Large intestine (tissue), 3 donors: ENCODE data around the gene GMIP. TPM values are rescaled to one million over a fixed set of nuclear protein-coding genes. Genes with fewer than 3 reads are reported as not detected.
"Not testable (repeated sequence)": the region's sequence is repeated elsewhere in the genome, so short reads cannot be mapped to it uniquely, and the experiment has no call there.

Source experiments
- DNase-seq, 2 donors: peaks; one replicate each; pipeline versions ENCODE4 v3.0.0 to v3.0.0-alpha.2; 2013
- H3K27ac ChIP-seq: one replicate; pipeline ENCODE4 v1.5.1; 2013; ENCODE audit warnings: low read length
- H3K27me3 ChIP-seq: 2 replicates; pipeline ENCODE4 v1.6.1; 2013; ENCODE audit warnings: low read length; ENCODE audit not compliant: control insufficient read depth, insufficient read depth
- H3K36me3 ChIP-seq: 2 replicates; pipeline ENCODE4 v1.6.1; 2013; ENCODE audit warnings: low read length; ENCODE audit not compliant: control insufficient read depth, insufficient read depth
- H3K4me1 ChIP-seq: one replicate; pipeline ENCODE4 v1.6.1; 2013; ENCODE audit warnings: low read length; ENCODE audit not compliant: control insufficient read depth, insufficient read depth
- H3K4me3 ChIP-seq: one replicate; pipeline ENCODE4 v1.5.1; 2013; ENCODE audit warnings: low read length
- H3K9me3 ChIP-seq: one replicate; pipeline ENCODE4 v1.6.1; 2013; ENCODE audit warnings: mild to moderate bottlenecking, low read depth, low read length, moderate library complexity; ENCODE audit not compliant: control insufficient read depth
- WGBS: methylation state at CpG from one replicate; pipeline ENCODE4 v1.1.5; 2013; ENCODE audit warnings: low lambda C conversion rate; ENCODE audit not compliant: insufficient coverage; 5-methylcytosine and 5-hydroxymethylcytosine counted together
- polyA plus RNA-seq: library from polyadenylated mRNA; unstranded; fragments of 120-200 nt; gene quantifications from one replicate; pipeline ENCODE4 v1.2.1, GENCODE V29; 2013

The GMIP gene
- polyA plus RNA-seq, 1 donor: 7.7 TPM

DNA sequence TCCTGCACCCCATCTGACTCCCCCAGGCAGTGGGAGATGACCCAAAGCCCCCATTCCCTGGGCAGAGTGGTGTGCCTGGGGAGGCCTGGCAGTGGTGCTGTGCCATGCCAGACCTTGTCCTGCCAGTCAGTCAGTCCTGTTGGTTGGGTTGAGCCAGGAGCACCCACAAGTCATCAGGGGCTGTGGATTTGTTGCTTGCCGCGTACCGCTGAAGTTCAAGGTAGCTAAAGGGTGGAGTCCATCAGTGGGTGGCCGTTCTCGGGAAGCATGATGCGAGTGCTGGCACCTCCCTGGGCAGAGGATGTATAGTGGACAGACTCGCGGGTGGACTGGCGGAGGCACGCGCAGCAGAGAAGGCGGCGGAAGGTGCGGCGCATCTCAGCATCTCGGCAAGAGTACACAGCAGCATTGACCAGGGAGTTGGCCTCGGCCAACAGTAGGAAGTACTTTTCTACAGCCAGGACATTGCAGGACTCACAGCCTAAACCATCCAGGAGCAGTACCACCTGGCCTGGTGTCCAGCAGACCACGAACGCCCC lies 19.4 kb downstream of the GMIP start:
- Histone ChIP-seq H3K9me3 (peaks cover 5% of the 10 kb centered on the region), H3K27ac (no peak overlapping the region), H3K27me3 (no peaks in the 10 kb centered on the region), H3K4me1 (no peaks in the 10 kb centered on the region), H3K4me3 (no peak overlapping the region), H3K36me3 (no peaks in the 10 kb centered on the region)
- WGBS: no CpG with 5 or more reads among the region's 19 CpGs
- DNase-seq: no peak

DNA sequence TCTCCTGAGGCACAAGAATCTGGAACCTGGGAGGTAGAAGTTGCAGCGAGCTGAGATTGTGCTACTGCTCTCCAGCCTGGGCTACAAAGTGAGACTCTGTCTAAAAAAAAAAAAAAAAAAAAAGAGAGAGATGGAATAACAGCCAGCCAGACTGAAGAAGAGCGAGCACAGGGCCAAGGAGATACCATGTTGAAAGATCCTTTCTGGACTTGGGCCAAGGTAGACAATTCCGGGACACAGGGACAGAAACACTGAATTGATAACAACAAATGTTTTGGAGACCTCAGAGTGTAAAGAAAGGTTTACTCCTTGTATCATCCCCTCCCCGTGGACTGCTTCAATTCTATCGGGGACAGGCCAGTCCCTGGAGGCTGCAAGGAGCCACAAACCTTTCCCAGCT lies 20.1 kb downstream of the GMIP start:
- no peak overlapping the region for H3K27ac ChIP-seq
- peaks cover 5% of the 10 kb centered on the region for H3K9me3 ChIP-seq
- no peaks in the 10 kb centered on the region for H3K36me3 ChIP-seq
- no peaks in the 10 kb centered on the region for H3K4me1 ChIP-seq
- no peak overlapping the region for H3K4me3 ChIP-seq
- DNase-seq: no peak
- H3K27me3 ChIP-seq: no peaks in the 10 kb centered on the region
- WGBS: no CpG with 5 or more reads among the region's 5 CpGs

DNA sequence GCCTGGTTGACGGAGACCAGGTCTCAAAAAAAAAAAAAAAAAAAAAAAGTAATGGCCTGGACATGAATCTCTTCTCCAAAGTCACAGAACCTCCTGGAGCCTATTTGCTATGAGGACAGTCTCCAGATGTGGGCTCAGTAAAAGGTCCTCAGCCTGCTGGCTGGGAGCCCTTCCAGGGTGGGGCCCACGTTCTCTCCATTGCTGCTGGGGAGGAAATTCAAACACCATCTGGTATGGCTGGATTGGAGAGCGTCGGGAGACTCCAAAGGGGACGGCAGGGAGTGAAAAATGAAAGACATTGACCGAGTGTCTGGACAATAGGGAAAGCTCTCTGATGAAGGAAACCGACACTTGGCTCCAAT lies 23.6 kb downstream of the GMIP start:
- Histone ChIP-seq H3K4me1 (no peaks in the 10 kb centered on the region), H3K4me3 (no peak overlapping the region), H3K36me3 (no peaks in the 10 kb centered on the region), H3K27ac (no peak overlapping the region), H3K27me3 (peaks cover 15% of the 10 kb centered on the region), H3K9me3 (no peaks in the 10 kb centered on the region)
- no CpG with 5 or more reads among the region's 7 CpGs for WGBS
- no peak for DNase-seq

DNA sequence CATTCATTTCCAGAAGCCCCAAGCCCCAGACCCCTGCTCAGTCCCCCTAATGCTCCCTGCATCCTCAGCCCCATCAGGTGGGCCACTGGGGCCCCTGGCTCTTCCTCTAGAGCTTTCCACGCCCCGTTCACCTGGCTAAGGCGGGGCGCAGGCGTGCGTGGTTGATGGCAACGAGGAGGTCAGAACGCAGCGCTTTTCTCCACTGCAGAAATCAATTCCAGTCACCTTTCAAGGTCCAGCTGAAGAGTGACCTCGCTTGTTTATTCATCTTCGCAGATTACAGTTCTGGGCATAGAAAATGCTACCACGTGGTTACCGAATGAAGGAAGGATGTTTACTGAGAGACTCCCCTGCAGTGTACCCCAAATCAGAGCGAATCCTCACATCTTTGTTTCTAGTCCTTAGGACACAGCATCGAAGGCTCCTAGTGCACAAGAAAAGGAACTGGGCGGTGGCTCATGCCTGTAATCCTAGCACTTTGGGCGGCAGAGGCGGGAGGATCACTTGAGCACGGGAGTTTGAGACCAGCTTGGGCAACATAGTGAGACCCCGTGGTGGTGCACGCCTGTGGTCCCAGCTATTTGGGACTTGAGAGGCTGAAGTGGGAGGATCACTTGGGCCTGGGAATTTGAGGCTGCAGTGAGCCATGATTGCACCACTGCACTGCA lies 24.1 kb downstream of the GMIP start:
- H3K36me3 ChIP-seq: no peaks in the 10 kb centered on the region
- WGBS: no CpG with 5 or more reads among the region's 21 CpGs
- no peak for DNase-seq
- H3K27ac ChIP-seq: no peak overlapping the region
- no peak overlapping the region for H3K4me3 ChIP-seq
- H3K4me1 ChIP-seq: no peaks in the 10 kb centered on the region
- peaks cover 15% of the 10 kb centered on the region for H3K27me3 ChIP-seq
- no peaks in the 10 kb centered on the region for H3K9me3 ChIP-seq

DNA sequence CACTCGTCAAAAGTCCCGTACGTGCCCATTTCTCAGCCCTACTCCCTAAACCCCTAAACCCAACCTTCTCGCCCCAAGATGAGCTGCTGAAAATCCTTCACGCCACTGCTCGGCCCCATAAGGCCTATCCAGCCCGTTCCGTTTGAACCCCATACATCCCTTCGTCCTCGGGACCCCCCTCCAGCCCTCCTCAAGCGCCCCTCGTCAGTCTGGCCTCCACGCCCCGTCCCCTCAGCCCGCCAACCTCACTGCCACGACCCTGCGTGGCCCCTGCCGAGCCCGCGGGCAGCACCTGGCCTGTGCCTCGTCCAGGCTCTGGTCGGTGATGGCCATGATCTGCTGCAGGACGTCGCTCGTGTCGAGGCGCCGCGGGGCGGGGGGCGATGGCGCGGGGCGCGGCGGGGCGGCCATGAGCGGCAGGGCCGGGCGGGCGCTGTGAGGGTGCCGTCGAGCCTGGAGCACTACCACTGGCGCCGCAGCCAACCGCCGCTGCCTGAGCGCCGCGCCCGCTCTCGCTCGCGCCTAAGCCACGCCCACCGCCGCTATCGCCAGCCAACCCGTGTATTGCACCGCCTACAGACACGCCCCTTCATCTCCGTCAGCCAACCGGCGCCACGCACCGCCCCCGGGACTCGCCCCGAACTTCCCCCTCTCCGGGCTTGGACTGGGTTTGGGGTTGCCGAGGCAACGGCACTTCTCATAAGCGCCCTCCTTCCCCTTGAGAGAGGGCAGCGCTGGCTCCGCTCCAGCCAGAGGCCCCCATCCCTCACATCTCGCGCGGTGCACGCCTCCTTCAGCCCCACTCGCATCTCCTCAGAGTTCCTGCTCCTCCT lies 25.0 kb downstream of the GMIP start, which contains the start of gene PBX4:
TSS of gene PBX4 (minus strand) at position 469 of the 833 bp plus-strand sequence. CDS start at position 411, 58 bp downstream.
- Histone ChIP-seq H3K27ac (no peak within 1 kb of the TSS), H3K36me3 (no peaks in the 10 kb centered on the region), H3K4me3 (peak within 1 kb of the TSS; percentile 38), H3K4me1 (no peaks in the 10 kb centered on the region), H3K27me3 (peaks cover 15% of the 10 kb centered on the region), H3K9me3 (no peaks in the 10 kb centered on the region)
- 63% methylated on average over 3 of the region's 80 CpGs for WGBS
- DNase-seq: peak; percentile 87 to 88

DNA sequence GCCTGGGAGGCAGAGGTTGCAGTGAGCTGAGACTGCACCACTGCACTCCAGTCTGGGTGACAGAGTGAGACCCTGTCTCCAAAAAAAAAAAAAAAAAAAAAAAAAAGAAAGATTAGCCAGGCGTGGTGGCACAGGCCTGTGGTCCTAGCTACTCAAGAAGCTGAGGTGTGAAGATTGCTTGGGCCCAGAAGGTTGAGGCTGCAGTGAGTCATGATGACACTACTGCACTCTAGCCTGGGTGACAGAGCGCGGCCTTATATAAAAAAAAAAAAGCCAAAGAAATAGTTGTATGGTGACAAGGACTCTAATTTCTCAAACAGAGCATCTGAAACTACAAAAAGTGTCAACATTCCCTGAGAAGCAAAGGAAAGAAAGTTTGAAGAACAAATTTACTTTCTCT lies 28.4 kb downstream of the GMIP start:
- H3K36me3 ChIP-seq: no peaks in the 10 kb centered on the region
- DNase-seq: no peak
- H3K9me3 ChIP-seq: no peaks in the 10 kb centered on the region
- no peak overlapping the region for H3K4me3 ChIP-seq
- peaks cover 15% of the 10 kb centered on the region for H3K27me3 ChIP-seq
- H3K27ac ChIP-seq: no peak overlapping the region
- no CpG with 5 or more reads among the region's 3 CpGs for WGBS
- H3K4me1 ChIP-seq: no peaks in the 10 kb centered on the region

DNA sequence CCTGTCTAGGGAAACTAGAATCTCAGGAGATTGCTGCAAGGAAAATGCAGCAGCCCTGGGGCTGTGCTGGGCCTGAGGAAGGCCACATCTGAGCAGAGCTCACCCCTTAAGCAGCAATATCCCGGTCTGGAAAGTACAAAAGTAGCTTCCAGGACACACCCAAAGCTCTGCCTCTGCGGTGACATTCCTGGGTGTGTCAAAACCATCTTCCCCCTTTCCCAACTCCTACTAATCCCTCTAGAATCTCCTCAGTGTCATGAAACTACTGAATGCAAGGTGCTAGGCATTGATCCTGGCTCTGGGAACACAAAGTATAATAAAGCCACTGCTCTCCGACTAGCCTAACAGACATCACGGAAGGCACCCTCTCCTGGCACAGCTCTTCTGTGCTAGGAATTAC lies 30.0 kb downstream of the GMIP start:
- Histone ChIP-seq H3K4me1 (no peaks in the 10 kb centered on the region), H3K36me3 (no peaks in the 10 kb centered on the region), H3K9me3 (no peaks in the 10 kb centered on the region), H3K4me3 (no peak overlapping the region), H3K27me3 (peaks cover 15% of the 10 kb centered on the region), H3K27ac (no peak overlapping the region)
- no CpG with 5 or more reads among the region's 4 CpGs for WGBS
- DNase-seq: no peak

DNA sequence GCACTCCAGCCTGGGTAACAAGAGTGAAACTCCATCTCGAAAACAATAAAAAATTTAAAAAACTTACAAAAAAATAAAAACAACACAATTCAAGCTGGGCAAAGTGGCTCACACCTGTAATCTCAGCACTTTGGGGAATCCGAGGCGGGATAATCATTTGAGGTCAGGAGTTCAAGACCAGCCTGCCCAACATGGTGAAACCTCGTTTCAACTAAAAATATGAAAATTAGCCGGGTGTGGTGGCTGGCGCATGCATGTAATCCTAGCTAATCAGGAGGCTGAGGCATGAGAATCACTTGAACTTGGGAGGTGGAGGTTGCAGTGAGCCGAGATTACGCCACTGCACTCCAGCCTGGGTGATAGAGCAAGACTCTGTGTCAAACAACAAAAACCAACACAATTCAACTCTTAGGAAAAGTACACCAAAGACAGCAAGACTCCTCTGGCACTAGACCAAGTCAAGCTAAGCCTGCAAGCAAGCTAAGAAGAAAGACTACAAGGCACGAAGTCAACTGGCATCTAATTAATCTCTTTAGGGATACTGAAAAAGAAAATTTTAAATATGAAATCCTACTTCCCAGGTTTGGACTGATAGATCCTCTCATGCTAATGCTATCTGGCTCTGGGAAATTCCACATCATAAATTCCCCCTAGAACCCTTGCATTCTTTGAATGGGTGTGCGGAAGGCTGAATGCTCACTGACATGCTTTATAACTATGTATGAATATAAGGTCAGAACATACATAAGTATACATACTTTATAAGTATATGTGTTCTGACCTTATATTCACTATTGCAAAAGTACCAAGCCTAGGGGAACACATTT lies 32.9 kb downstream of the GMIP start:
- no CpG with 5 or more reads among the region's 10 CpGs for WGBS
- H3K9me3 ChIP-seq: no peaks in the 10 kb centered on the region
- H3K27ac ChIP-seq: no peak overlapping the region
- H3K4me3 ChIP-seq: no peak overlapping the region
- DNase-seq: no peak
- H3K27me3 ChIP-seq: no peaks in the 10 kb centered on the region
- H3K36me3 ChIP-seq: no peaks in the 10 kb centered on the region
- H3K4me1 ChIP-seq: peaks cover 3% of the 10 kb centered on the region

DNA sequence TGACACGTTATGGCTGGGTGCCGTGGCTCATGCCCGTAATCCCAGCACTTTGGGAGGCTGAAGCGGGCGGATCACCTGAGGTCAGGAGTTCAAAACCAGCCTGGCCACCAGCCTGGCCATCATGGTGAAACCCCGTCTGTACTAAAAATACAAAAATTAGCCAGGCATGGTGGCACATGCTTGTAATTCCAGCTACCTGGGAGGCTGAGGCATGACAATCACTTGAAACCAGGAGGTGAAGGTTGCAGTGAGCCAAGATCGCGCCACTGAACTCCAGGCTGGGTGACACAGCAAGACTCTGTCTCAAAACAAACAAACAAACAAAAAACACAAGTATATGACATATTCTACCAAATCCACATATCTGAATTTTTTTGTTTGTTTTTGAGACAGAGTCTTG lies 36.8 kb downstream of the GMIP start:
- not testable (repeated sequence) for H3K4me1 ChIP-seq, DNase-seq, H3K4me3 ChIP-seq, H3K27ac ChIP-seq, H3K9me3 ChIP-seq, H3K27me3 ChIP-seq, H3K36me3 ChIP-seq
- no CpG with 5 or more reads among the region's 8 CpGs for WGBS

DNA sequence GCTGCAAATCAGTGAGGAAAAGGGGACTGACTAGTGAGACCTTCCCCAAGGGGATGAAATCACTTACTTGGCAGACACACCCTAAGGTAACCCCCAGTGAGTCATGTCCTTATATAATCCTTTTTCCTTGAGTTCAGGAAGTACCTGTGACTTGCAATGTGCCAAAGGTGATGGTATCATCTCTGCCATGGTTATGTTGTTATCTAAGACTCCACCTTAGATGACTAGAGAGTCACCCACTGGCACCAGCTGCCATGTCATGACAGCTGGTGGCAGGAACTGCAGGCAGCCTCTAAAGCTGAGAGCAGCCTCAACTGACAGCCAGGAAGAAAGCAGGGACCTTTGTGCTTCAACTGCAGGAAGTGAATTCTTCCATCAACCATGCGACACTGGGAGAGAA lies 37.4 kb downstream of the GMIP start:
- DNase-seq: peak; percentile 63 to 86
- no CpG with 5 or more reads among the region's 1 CpG for WGBS
- Histone ChIP-seq H3K36me3 (no peaks in the 10 kb centered on the region), H3K27me3 (no peaks in the 10 kb centered on the region), H3K27ac (peak overlapping the region; percentile 0), H3K4me3 (no peak overlapping the region), H3K4me1 (peaks cover 3% of the 10 kb centered on the region), H3K9me3 (no peaks in the 10 kb centered on the region)
